Right atrium auricular region (tissue), 2 donors: ENCODE measurements around the gene CALML6. TPM values are rescaled to one million over a fixed set of nuclear protein-coding genes. Genes with fewer than 3 reads are reported as not detected.

ENCODE experiments used
- DNase-seq: peaks from one replicate; pipeline ENCODE4 v3.0.0-alpha.2; 2019; ENCODE audit warnings: low spot score
- H3K27ac ChIP-seq, 2 donors: fragments of 200-600 bp; sonication (generic); 1 replicate in 1 of 2; 2 replicates in 1 of 2; pipeline ENCODE4 v1.5.1; 2016 to 2019
- H3K27me3 ChIP-seq, 2 donors: fragments of 200-600 bp; sonication (generic); one replicate each; pipeline versions ENCODE4 v1.5.1 to v1.6.0; 2017 to 2019
- H3K36me3 ChIP-seq: fragments of 200-600 bp; sonication (generic); one replicate; pipeline ENCODE4 v1.5.1; 2016
- H3K4me1 ChIP-seq, 2 donors: fragments of 200-600 bp; sonication (generic); one replicate each; pipeline versions ENCODE4 v1.5.1 to v1.6.0; 2017 to 2019
- H3K4me3 ChIP-seq, 2 donors: fragments of 200-600 bp; sonication (generic); 1 replicate in 1 of 2; 2 replicates in 1 of 2; pipeline ENCODE4 v1.5.1; 2017 to 2019; ENCODE audit warnings: mild to moderate bottlenecking in 1 of 2, moderate library complexity in 1 of 2
- H3K9me3 ChIP-seq, 2 donors: fragments of 200-600 bp; sonication (generic); one replicate each; pipeline ENCODE4 v1.5.1; 2019
- total RNA-seq, 2 donors: library from RNA; depleted of rRNA; stranded (reverse); fragments of >200 nt; gene quantifications; one replicate each; pipeline ENCODE4 v1.1.0, GENCODE V29; 2016
- TF ChIP-seq, protein P1 (sequence below), 2 donors: fragments of 200-600 bp; sonication (generic); IDR thresholded peaks; one replicate each; pipeline ENCODE4 v1.5.1; 2019; ENCODE audit warnings: antibody characterized with exemption in 2 of 2

The CALML6 gene
- total RNA-seq, 2 donors from 2014 or later, result not detected

DNA sequence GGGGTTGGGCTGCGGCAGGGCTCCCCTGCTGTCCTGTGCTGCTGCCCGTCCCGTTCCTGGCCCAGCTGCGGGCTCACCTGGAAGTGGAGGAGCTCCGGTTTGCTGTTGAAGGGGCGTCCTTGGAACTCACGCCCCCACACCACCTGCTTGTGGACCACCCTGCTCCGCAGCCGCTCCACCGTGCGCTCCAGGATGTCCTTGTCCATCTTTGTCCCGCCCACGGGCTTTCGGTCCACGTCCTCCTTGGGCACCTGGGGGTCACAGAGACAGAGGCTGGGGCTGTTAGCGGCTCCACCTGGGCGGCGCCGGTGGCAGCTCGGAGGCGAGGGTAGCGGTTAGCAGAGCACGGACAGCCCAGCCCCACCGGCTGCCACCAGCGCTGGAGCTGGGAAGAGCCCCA is 49.8 kb downstream of the CALML6 start:
- TF ChIP-seq, protein P1, sequence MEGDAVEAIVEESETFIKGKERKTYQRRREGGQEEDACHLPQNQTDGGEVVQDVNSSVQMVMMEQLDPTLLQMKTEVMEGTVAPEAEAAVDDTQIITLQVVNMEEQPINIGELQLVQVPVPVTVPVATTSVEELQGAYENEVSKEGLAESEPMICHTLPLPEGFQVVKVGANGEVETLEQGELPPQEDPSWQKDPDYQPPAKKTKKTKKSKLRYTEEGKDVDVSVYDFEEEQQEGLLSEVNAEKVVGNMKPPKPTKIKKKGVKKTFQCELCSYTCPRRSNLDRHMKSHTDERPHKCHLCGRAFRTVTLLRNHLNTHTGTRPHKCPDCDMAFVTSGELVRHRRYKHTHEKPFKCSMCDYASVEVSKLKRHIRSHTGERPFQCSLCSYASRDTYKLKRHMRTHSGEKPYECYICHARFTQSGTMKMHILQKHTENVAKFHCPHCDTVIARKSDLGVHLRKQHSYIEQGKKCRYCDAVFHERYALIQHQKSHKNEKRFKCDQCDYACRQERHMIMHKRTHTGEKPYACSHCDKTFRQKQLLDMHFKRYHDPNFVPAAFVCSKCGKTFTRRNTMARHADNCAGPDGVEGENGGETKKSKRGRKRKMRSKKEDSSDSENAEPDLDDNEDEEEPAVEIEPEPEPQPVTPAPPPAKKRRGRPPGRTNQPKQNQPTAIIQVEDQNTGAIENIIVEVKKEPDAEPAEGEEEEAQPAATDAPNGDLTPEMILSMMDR (IDR thresholded peaks at IDR 0.05), result no peak
- Histone ChIP-seq H3K27ac (no peak overlapping the region), H3K36me3 (no peaks in the 10 kb centered on the region), H3K4me3 (no peak overlapping the region), H3K4me1 (peaks cover 0 to 11% of the 10 kb centered on the region in 2 donors), H3K27me3 (no peaks in the 10 kb centered on the region), H3K9me3 (no peaks in the 10 kb centered on the region)
- no peak for DNase-seq

DNA sequence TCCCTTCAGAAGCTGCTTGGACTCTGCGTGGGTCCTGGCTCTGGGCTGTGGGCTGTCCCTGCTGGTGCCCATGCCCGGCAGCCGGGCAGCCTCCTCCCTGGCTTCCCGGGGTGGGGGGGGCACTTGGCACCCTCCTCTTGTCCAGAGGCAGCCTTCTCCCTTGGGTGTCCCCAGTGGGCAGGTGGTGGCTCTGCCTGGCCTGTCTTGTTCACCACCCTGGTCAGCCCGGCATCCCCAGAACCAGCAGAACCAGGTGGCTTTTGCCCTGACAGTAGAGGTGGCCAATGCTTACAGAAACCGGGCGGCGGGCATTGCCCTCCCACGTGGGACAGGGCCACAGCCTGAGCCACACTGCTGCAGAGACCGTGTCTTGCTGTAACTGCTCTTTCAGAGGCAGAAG is 50.5 kb downstream of the CALML6 start:
- peaks cover 0 to 4% of the 10 kb centered on the region in 2 donors for H3K4me1 ChIP-seq
- DNase-seq, result no peak
- no peaks in the 10 kb centered on the region for H3K9me3 ChIP-seq
- H3K27ac ChIP-seq, result no peak overlapping the region
- H3K27me3 ChIP-seq, result no peaks in the 10 kb centered on the region
- no peaks in the 10 kb centered on the region for H3K36me3 ChIP-seq
- H3K4me3 ChIP-seq, result no peak overlapping the region
- TF ChIP-seq, protein P1 (IDR thresholded peaks at IDR 0.05), result no peak

DNA sequence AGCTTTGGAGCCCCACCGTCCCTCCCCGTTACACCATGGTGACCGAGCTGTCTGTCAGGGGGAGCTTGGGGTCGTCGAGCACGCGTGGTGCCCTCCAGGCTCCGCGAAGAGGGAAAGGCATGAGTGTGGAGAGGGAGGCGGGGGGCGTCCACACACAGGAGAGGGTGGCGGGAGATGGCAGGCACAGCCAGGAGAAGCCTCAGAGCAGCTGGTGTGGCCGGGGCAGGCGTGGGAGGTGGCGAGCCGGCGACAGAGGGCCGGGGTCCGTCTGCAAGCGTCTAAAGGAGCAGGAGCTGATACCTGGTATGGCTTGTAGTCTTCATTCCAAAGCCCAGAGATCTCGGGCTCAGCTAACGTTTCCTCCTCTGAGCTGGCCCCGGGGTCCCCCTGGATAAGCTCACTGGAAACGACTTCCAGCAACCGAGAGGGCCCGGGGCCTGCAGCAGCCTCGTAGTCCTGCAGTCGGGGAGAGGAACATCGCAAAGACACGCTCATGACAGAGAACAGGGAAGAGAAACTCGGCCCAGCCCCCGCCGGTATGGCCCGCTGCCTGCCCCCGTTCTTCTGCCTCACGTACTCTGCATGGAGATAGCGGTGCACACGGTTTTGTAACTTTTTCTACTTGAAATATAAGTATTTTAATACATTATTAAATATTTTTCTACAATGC is 51.1 kb downstream of the CALML6 start:
- H3K36me3 ChIP-seq, result no peaks in the 10 kb centered on the region
- TF ChIP-seq, protein P1 (IDR thresholded peaks at IDR 0.05), result no peak
- no peak for DNase-seq
- no peaks in the 10 kb centered on the region for H3K27me3 ChIP-seq
- H3K4me3 ChIP-seq, result no peak overlapping the region
- no peaks in the 10 kb centered on the region for H3K9me3 ChIP-seq
- H3K4me1 ChIP-seq, result no peaks in the 10 kb centered on the region
- no peak overlapping the region for H3K27ac ChIP-seq

Other genes with a start within 250 kb of the CALML6 start
- 10 to 100 TPM; 18.4 to 22.1 TPM for gene SLC35E2B, start 222.5 kb upstream of the CALML6 start, total RNA-seq
- 1 to 10 TPM; 4.3 to 8.2 TPM for gene CDK11A, start 190.9 kb upstream of the CALML6 start, total RNA-seq
- 10 to 100 TPM; 26.5 to 51.5 TPM for gene NADK, start 136.8 kb upstream of the CALML6 start, total RNA-seq
- 10 to 100 TPM; 69.9 to 91.6 TPM for gene GNB1, start 24.2 kb upstream of the CALML6 start, total RNA-seq
- 1 to 10 TPM in 1 of 2 donors, under 1 TPM in 1; 0.51 to 1.8 TPM for gene TMEM52, start 4.0 kb downstream of the CALML6 start, total RNA-seq
- gene CFAP74, start 88.5 kb downstream of the CALML6 start, total RNA-seq, result not detected
- not detected for gene GABRD, start 104.1 kb downstream of the CALML6 start, total RNA-seq
- 10 to 100 TPM; 15.3 to 16.4 TPM for gene PRKCZ, start 135.2 kb downstream of the CALML6 start, total RNA-seq